Measurements from ENCODE around the gene IDS. TPM values are rescaled to one million over a fixed set of nuclear protein-coding genes. Genes with fewer than 3 reads are reported as not detected.

The IDS gene
- total and polyA plus RNA-seq, 2 of the 8 experiments (the other 6 are each of a cell fraction or from before 2014, with no cell fraction given): 19.9 to 20.7 TPM

DNA sequence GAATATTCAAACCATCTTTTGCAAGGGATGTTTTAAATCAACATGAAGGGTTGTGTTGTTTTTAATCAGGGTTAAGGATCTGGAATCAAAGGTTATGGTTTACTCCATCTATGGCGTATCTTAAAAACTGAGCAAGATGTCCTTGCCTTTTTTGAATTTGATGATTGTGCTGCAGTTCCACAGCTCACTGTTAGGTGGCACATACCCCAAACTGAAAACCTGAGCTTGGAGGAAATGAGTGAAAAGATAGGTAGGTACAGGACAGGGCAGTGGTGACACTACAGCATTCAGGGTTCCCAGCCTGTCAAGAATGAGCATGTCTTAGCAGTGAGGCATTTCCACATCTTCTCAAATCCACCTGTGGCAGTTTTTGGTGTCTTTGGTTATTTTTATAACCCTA is 22.6 kb upstream of the IDS start:
- no peak overlapping the region for H4K5ac ChIP-seq (ENCODE audit: insufficient read length, low read depth, low read length)
- no peak overlapping the region for H3K4me2 ChIP-seq (ENCODE audit: insufficient read depth in 1 of 2, low read depth in 2 of 2, low read length in 2 of 2)
- H3K23me2 ChIP-seq (ENCODE audit: low read depth, low read length): peaks cover 1% of the 10 kb centered on the region; the same call in 1 of the 2 replicates
- H3K23ac ChIP-seq (ENCODE audit: insufficient read length): no peak overlapping the region
- H2BK15ac ChIP-seq (ENCODE audit: low read length): no peak overlapping the region
- H3K9ac ChIP-seq (replicated peaks in 1 of 4; ENCODE audit: extremely low read depth in 1 of 4, low read depth in 3 of 4, low read length in 3 of 4): no peak overlapping the region
- H2BK120ac ChIP-seq (replicated peaks; ENCODE audit: low read depth, low read length): no peak overlapping the region
- H4K91ac ChIP-seq (replicated peaks; ENCODE audit: insufficient read length, low read length): no peak overlapping the region
- 100% methylated on average over 1 of the region's 1 CpG; no CpG with 5 or more reads in 1 of the 2 experiments for WGBS, 2 experiments (ENCODE audit: extremely low coverage in 1 of 2, insufficient coverage in 1 of 2, insufficient read length in 1 of 2, insufficient replicate concordance in 2 of 2, low coverage in 1 of 2, low lambda C conversion rate in 2 of 2, missing lambda C conversion rate in 1 of 2)
- POLR2A ChIA-PET (ENCODE audit: partially characterized antibody): no interaction called here
- no peak overlapping the region for H3K56ac ChIP-seq (replicated peaks; ENCODE audit: insufficient read length, low read depth, low read length)
- DNase-seq (ENCODE audit: low read depth in 1 of 2, low spot score in 2 of 2) (no peak), FAIRE-seq (peak; percentile 55)
- no peak overlapping the region for H3K4me3 ChIP-seq (ENCODE audit: extremely low read depth in 1 of 4, insufficient read depth in 2 of 4, low read depth in 3 of 4, low read length in 4 of 4)
- no peak overlapping the region for H3K27ac ChIP-seq (ENCODE audit: low read depth, low read length)
- H3K27me3 ChIP-seq (replicated peaks in 1 of 4; ENCODE audit: control insufficient read depth in 3 of 4, extremely low read depth in 1 of 4, insufficient read depth in 3 of 4, low read length in 3 of 4): no peaks in the 10 kb centered on the region
- no peaks in the 10 kb centered on the region for H4K20me1 ChIP-seq (replicated peaks in 1 of 2; ENCODE audit: control insufficient read depth in 1 of 2, insufficient read depth in 2 of 2, low read length in 2 of 2)
- no peak overlapping the region for H4K8ac ChIP-seq (ENCODE audit: extremely low read depth, insufficient read depth, low read length)
- no peak overlapping the region for H3K14ac ChIP-seq (ENCODE audit: insufficient read length)
- H3K36me3 ChIP-seq (ENCODE audit: control insufficient read depth in 2 of 4, insufficient read depth in 4 of 4, low read length in 3 of 4): no peaks in the 10 kb centered on the region
- CTCF ChIA-PET (ENCODE audit: partially characterized antibody): interaction anchor here (1.6 to 2.1 kb wide), 3 partner anchors 12 to 16 kb away, joined by 5 to 9 read pairs (median 6); partner anchors contain the start of gene EOLA1
- TF ChIP-seq FOSL1 (IDR thresholded peaks at IDR 0.05; ENCODE audit: insufficient read depth, low read depth, low read length) (no peak), RAD21 (IDR thresholded peaks at IDR 0.05 in 1 of 2, conservative IDR thresholded peaks at IDR 0.05 in 1 of 2; ENCODE audit: low read depth in 2 of 2, low read length in 2 of 2) (peak; percentile 29 to 49; a peak in 3 of 4 replicates), CTCF (IDR thresholded peaks at IDR 0.05; ENCODE audit: control extremely low read depth in 1 of 3, insufficient read depth in 1 of 3, low read depth in 1 of 3, low read length in 3 of 3) (peak in 2 of 3 experiments; percentile 26 to 45; a peak in 2 of 4 replicates), CEBPB (IDR thresholded peaks at IDR 0.05; ENCODE audit: low read depth, low read length) (no peak)
- H2AK5ac ChIP-seq (ENCODE audit: low read depth, low read length): no peak overlapping the region
- H3K4ac ChIP-seq (replicated peaks; ENCODE audit: insufficient read length, low read depth, low read length): no peak overlapping the region
- H2BK5ac ChIP-seq (ENCODE audit: low read depth, low read length): no peak overlapping the region
- no peak overlapping the region for H3K18ac ChIP-seq (ENCODE audit: extremely low read depth, low read length)
- H3K4me1 ChIP-seq (replicated peaks in 1 of 4; ENCODE audit: control insufficient read depth in 3 of 4, insufficient read depth in 4 of 4, low read length in 3 of 4): peaks cover 0 to 6% (median 0%) of the 10 kb centered on the region in 4 experiments; a peak in 2 of 7 replicates
- no peak overlapping the region for H2BK12ac ChIP-seq (ENCODE audit: low read depth, low read length)
- H2AFZ ChIP-seq (ENCODE audit: low read length): no peak overlapping the region
- H2BK20ac ChIP-seq (ENCODE audit: low read length): no peak overlapping the region
- no peaks in the 10 kb centered on the region for H3K79me1 ChIP-seq (ENCODE audit: low read depth, low read length)
- H3K9me3 ChIP-seq (ENCODE audit: insufficient read depth in 2 of 2, low read depth in 1 of 2, low read length in 1 of 2): no peaks in the 10 kb centered on the region
- H3K79me2 ChIP-seq (ENCODE audit: control insufficient read depth in 1 of 2, insufficient read depth in 2 of 2, low read length in 2 of 2): no peaks in the 10 kb centered on the region

Measured in H1 (cell line).